Mucosa of gallbladder (tissue), 1 donor: ENCODE results near the gene CDH5. TPM values are rescaled to one million over a fixed set of nuclear protein-coding genes. Genes with fewer than 3 reads are reported as not detected.
"Not testable (repeated sequence)": the region's sequence is repeated elsewhere in the genome, so short reads cannot be mapped to it uniquely, and the experiment has no call there.

ENCODE experiments used
- DNase-seq: peaks from one replicate; pipeline ENCODE4 v3.0.0-alpha.2; 2020; ENCODE audit warnings: low spot score
- total RNA-seq: library from RNA; stranded (reverse); gene quantifications from one replicate; pipeline ENCODE4 v1.2.1, GENCODE V29; 2021
- donor health status: DM: no; HTN: no; CAD: no.

CDH5 gene
- total RNA-seq, 1 donor from 2014 or later: 23.0 TPM

DNA sequence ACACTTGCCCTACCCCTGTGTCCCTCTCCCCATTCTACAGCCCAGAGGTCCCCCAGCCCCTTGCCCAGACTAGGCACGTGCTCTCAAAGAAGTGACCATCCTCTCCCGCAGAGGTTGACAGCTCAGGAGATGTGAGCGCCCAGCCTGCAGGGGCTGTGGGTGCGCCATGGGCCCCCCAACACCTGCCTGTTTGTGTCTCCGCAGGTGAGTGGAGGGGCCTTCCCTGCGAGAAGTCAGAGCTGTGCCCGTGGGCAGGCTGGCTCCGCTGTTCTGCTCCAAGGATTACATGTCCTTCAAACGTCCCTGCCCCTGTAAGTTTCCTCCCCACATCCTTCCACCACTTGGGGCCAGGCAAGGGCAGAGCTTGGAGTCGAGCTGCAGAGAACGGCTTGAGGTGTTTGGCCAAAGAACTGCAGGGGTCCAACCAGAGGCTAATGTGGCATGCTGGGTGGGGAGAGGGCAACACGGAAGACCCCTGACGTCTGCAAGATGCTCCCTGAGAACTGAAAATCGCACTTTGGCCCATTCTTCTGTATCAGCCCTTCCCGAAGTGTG, 71.0 kb downstream of the CDH5 start:
- no peak for DNase-seq

DNA sequence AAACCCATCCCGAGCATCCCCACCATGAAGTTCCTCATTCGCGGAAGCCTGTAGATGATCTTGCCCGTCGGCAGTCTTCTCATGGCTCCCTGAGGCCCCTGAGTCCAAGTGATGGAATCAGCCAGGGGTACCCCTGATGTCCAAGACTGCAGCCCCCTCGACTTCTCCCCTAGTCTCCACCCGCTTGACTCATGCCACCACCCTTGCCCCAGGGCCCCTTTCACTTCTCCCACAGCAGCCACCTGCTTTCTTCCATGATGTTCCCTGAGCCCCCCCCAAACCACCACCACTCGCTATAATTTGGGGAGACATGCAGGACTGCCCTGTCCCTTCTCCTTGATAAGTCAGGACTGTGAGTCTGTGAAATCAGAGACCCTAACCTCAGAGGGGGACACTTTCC, 72.0 kb downstream of the CDH5 start:
- no peak for DNase-seq

GRCh38 chr16:66439051-66439730, 72.7 kb downstream of the CDH5 start:
- no peak for DNase-seq

DNA sequence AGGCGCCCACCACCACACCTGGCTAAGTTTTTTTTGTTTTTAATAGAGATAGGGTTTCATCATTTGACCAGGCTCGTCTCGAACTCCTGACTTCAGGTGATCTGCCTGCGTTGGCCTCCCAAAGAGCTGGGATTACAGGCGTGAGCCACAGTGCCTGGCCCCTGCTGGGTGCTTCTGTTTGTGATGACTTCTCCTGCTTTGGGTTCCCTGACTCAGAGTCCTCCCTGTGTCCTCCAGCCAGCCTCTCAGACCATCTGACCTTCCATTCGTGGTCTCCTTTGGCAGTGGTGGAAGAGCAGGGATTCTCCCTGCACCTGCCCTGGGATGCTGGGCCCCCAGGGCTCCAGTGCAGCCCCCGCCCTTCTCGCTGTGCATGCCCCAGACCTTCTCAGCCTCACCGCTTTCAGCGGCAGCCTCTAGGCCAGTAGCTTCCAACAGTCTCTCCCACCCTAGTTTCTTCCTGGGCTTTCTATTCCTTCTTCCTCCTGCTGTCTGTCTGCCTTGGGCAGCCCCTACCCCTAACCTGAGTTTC, 73.8 kb downstream of the CDH5 start:
- DNase-seq: no peak

- no peak for DNase-seq
Measured at GRCh38 chr16:66440970-66441369, 74.5 kb downstream of the CDH5 start.

GRCh38 chr16:66441586-66442375, 75.3 kb downstream of the CDH5 start:
- no peak for DNase-seq

DNA sequence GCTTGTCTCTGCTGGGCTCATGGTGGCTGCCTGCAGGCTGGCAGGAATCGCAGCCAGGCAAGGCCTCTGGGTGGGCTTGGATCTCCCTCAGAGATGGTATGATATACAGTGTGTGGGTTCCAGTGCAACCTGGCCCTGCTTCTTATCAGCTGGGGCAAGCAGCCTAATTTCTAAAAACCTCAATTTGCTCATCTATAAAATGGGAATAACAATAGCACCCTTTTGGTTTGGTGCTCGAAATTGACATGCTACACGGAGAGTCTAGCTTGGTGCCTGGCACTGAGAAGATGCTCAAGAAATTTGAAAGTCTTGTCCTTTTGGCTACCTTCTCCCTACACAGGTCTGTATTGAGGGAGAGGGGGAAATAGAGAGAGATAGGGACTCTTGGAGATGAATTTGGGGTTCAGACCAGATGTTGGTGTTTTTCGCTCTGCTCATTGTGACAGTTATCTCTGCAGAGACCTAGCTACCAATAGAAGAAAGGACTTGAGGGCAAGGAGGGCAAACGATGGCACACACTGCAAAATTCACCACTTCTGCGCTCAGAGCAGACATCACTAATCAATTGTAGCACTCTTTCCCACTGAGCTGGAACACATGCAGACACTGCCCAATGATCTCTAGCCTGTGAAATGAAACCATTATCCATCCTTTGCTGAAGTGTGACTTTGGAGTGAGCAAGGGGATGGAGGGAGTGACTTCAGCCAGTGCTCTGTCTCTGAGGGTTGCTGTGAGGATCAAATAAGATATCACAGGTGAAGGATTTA, 76.2 kb downstream of the CDH5 start:
- DNase-seq: no peak

- DNase-seq: no peak
Measured at GRCh38 chr16:66443269-66443652, 76.8 kb downstream of the CDH5 start.

DNA sequence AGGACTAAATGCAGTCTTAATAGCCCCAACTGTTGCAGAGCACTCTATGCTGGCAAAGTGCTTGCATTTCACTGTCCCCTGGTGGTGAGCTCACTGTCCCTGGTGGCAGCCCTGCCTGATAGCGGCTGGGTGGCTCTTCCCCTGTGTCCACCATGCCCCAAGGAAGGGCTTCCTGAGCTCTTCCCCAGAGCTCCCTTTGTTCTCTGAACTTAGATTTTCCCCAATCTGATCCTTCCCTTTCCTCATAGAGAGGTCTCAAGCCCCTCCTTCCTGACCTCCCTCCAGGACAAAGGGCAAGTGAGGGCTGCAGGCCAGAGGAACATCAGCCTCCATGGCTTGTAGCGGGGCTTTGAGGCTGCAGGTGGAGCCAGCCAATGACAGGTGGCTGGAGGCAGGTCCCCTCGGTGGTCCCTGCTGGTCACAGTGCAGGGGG, 77.6 kb downstream of the CDH5 start:
- DNase-seq: no peak

DNA sequence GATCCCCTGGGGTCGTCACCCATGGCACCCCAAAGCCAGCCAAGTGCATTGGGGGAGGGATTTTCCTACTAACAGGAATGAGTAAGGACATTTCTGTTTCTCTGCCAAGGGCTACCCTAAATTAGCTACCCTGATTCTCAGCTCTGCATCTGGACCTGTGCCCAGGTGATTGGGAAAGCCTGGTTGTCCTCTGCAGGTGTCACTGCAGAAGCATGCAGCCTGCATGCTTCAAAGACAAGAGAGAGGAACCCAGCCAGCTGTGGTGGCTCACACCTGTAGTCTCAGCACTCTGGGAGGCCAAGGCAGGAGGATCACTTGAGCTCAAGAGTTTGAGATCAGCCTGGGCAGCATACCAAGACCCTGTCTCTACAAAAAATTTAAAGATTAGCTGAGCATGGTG, 80.2 kb downstream of the CDH5 start:
- no peak for DNase-seq

DNA sequence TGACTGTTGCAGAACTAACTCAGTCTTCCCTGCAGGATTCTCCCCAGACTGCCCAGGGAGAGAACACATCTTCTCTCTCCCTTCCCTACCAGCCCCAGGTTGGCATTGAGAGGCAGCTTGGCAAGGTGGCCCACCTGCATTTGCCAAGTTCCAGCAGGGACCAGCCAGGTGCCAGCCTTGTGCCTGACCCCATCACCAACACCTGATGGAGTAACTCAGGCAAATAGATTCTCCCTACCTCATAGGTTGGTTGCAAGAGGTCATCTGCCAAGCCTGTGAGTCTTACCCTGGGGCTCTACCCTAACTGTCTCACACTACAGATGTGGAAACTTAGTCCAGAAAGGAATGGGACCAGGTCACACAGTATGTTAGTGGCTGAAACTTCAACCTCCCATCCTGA, 81.0 kb downstream of the CDH5 start:
- DNase-seq: no peak

DNA sequence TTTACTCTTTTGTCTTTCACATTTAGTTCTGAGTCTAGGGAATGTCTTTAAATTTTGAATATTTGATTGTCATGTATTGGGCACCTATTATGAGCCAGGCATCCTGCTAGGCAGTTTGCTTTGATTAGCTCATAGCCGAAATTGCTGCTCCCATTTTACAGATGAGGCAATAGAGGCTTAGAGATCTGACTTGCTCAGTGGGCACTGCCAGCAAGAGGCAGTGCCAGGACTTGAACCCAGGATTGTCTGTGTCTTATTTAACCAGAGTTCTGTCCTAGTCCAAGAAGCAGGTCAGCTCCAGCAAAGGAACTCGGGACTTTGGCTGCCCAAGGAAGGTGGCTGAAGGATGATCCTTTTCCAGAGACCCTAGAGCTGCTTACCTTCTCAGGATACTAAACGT, 85.1 kb downstream of the CDH5 start:
- DNase-seq: no peak

- DNase-seq: not testable (repeated sequence)
Measured at GRCh38 chr16:66453230-66453629, 86.7 kb downstream of the CDH5 start.

Other genes starting within 250 kb of the CDH5 start
- gene BEAN1, start 60.6 kb downstream of the CDH5 start, total RNA-seq: 0.35 TPM
- gene TK2, start 183.4 kb downstream of the CDH5 start, total RNA-seq: 38.5 TPM
- gene CKLF, start 185.9 kb downstream of the CDH5 start, total RNA-seq: 50.0 TPM
- 12.1 TPM for gene CMTM1, start 199.7 kb downstream of the CDH5 start, total RNA-seq
- gene CMTM2, start 212.8 kb downstream of the CDH5 start, total RNA-seq: not detected
- gene CMTM3, start 238.0 kb downstream of the CDH5 start, total RNA-seq: 19.2 TPM